Measurements from ENCODE around the gene GRIA4.
"Not testable (repeated sequence)": the region's sequence is repeated elsewhere in the genome, so short reads cannot be mapped to it uniquely, and the experiment has no call there.

Gene GRIA4

GRCh38 chr11:106001304-106002012 lies 391.6 kb downstream of the GRIA4 start:
- CTCF ChIA-PET, result interaction anchor here (1.1 to 1.7 kb wide), 2 partner anchors 10 to 15 kb away, joined by 6 to 7 read pairs; no protein-coding TSS in a partner anchor
- no peak for DNase-seq (ENCODE audit: extremely low spot score)
- POLR2A ChIA-PET, result no interaction called here
- TF ChIP-seq, protein P1, sequence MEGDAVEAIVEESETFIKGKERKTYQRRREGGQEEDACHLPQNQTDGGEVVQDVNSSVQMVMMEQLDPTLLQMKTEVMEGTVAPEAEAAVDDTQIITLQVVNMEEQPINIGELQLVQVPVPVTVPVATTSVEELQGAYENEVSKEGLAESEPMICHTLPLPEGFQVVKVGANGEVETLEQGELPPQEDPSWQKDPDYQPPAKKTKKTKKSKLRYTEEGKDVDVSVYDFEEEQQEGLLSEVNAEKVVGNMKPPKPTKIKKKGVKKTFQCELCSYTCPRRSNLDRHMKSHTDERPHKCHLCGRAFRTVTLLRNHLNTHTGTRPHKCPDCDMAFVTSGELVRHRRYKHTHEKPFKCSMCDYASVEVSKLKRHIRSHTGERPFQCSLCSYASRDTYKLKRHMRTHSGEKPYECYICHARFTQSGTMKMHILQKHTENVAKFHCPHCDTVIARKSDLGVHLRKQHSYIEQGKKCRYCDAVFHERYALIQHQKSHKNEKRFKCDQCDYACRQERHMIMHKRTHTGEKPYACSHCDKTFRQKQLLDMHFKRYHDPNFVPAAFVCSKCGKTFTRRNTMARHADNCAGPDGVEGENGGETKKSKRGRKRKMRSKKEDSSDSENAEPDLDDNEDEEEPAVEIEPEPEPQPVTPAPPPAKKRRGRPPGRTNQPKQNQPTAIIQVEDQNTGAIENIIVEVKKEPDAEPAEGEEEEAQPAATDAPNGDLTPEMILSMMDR (IDR thresholded peaks at IDR 0.05; ENCODE audit: control extremely low read depth, extremely low read depth, low read depth, missing control alignments), result no peak

GRCh38 chr11:106003094-106003493 lies 393.2 kb downstream of the GRIA4 start:
- POLR2A ChIA-PET; DNase-seq (ENCODE audit: extremely low spot score); CTCF ChIA-PET: not testable (repeated sequence)

DNA sequence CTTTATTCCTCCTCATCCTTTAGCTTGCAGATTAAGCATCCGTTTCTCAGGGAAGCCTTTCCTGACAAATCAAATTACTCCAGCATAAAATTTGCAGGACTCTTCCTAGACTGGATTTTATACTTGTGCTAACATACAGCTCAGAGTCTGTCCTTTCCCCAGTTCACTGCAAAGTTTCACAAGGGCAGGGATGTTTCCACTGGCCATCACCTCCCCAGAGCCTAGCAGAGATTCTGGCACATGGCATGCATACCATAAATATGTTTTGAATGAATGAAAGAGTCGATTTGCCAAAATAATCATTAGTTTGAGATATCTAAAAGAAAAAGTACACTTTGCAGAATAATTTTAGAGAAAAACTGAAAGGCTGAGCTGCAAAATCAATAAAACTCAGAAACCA lies 401.6 kb downstream of the GRIA4 start:
- ChIA-PET CTCF (interaction anchor here (1.4 to 2.3 kb wide), 2 partner anchors 10 to 16 kb away, joined by 5 to 7 read pairs; no protein-coding TSS in a partner anchor), POLR2A (no interaction called here)
- TF ChIP-seq, protein P1 (IDR thresholded peaks at IDR 0.05; ENCODE audit: control extremely low read depth, extremely low read depth, low read depth, missing control alignments), result no peak
- DNase-seq (ENCODE audit: extremely low spot score), result no peak

DNA sequence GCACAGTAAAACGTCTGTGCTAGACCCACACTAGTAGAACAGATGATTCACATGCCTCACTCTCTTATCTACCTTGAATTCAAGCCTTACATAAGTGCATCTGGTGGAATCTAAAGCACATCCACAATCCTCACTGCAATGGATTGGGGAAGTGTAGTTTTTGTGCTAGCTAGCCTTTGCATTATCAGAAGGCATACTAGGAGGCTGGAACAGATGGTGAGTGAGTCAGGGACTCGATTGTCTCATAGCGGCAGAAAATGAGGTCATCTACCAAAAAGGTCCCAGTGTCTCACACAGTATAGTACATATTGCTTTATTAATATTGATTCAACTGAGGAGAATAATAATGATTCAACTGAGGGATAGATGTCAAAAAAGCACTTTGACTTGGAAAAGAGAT lies 402.9 kb downstream of the GRIA4 start:
- ChIA-PET POLR2A (no interaction called here), CTCF (no interaction called here)
- TF ChIP-seq, protein P1 (IDR thresholded peaks at IDR 0.05; ENCODE audit: control extremely low read depth, extremely low read depth, low read depth, missing control alignments), result no peak
- no peak for DNase-seq (ENCODE audit: extremely low spot score)

DNA sequence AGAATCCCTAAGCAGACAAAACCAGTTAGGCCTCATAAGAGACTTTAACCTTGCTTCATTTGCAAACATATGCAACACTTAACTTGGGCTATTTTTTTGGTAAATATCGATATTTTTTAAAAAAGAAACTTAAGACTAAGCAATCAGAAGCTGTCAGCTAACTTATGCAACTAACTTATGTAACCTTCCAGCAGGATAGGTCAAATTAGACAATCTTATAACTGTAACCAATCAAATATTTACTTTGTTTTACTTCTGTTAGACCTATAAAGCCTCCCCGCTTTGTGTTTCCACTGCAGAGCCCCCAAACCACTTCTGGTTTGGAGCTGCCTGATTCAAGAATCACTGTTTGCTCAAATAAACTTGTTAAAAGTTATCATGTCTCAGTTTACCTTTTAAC lies 404.2 kb downstream of the GRIA4 start:
- ChIA-PET POLR2A (no interaction called here), CTCF (no interaction called here)
- DNase-seq (ENCODE audit: extremely low spot score), result no peak
- TF ChIP-seq, protein P1 (IDR thresholded peaks at IDR 0.05; ENCODE audit: control extremely low read depth, extremely low read depth, low read depth, missing control alignments), result no peak

- ChIA-PET POLR2A (no interaction called here), CTCF (interaction anchor here (1.3 kb wide), 1 partner anchor 9 kb away, joined by 4 read pairs; no protein-coding TSS in a partner anchor)
- TF ChIP-seq, protein P1 (IDR thresholded peaks at IDR 0.05; ENCODE audit: control extremely low read depth, extremely low read depth, low read depth, missing control alignments), result no peak
- DNase-seq (ENCODE audit: extremely low spot score), result no peak
Observed at GRCh38 chr11:106014620-106015019, 404.7 kb downstream of the GRIA4 start.

- DNase-seq (ENCODE audit: extremely low spot score), result no peak
- TF ChIP-seq, protein P1 (IDR thresholded peaks at IDR 0.05; ENCODE audit: control extremely low read depth, extremely low read depth, low read depth, missing control alignments), result no peak
- POLR2A ChIA-PET, result no interaction called here
- CTCF ChIA-PET, result interaction anchor here (1.3 kb wide), 1 partner anchor 9 kb away, joined by 4 read pairs; no protein-coding TSS in a partner anchor
Observed at GRCh38 chr11:106015066-106015465, 405.2 kb downstream of the GRIA4 start.

All from GM10248 (cell line).